Activated naive CD4-positive, alpha-beta T cell treated with anti-CD3 and anti-CD28 coated beads, Interleukin-2, amount 50 U/mL, for 16 hours (primary cell): ENCODE results near the gene LRP3.
"Not testable (repeated sequence)": the region's sequence is repeated elsewhere in the genome, so short reads cannot be mapped to it uniquely, and the experiment has no call there.

ENCODE experiments used
- DNase-seq: peaks from one replicate; pipeline ENCODE4 v3.0.0-alpha.2; 2020

Gene LRP3

GRCh38 chr19:33220115-33220514 lies 26.0 kb downstream of the LRP3 start:
- DNase-seq: no peak

- DNase-seq: no peak
Observed at GRCh38 chr19:33220735-33221134, 26.6 kb downstream of the LRP3 start.

GRCh38 chr19:33221638-33222037 lies 27.5 kb downstream of the LRP3 start:
- no peak for DNase-seq

- not testable (repeated sequence) for DNase-seq
Observed at GRCh38 chr19:33222255-33222654, 28.1 kb downstream of the LRP3 start.

DNA sequence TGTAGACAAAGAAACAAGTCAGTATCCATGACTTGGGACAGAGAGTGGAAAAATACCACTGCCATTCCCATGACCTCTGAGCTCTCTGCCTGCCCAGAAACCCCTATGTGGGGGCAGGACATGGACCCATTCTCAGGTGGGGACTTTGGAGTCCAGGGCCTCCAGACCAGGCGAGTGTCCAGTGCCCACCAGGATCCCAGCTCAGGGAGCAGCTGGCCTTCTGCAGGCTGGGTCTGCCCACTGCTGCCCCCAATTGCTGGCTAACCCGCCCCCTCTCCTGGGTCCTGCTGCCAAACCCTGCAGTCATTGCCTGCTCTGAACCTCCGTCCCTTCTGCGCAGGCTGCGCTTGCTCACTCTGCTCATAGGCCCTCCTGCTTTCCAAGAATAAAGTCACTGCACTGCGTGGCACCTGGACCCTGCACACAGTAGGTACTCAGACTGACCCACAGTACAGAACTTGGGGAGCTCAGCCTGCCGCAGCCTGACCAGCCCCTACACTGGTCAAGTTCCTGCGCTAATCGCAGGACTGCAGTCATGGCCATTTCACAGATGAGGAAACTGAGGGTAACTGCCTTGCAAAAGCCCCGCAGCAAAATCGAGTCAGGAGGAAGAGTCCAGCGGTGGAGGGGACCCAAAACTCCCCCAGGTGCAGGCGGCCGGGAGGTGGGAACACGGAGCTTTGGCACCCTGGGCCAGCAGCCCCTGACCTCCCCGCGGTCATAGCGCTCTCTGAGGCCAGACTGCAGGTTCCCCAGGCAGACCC lies 30.7 kb downstream of the LRP3 start:
- no peak for DNase-seq

GRCh38 chr19:33225458-33225926 lies 31.4 kb downstream of the LRP3 start, which contains the start of gene SLC7A10:
Gene SLC7A10 (minus strand): TSS chr19:33225850. CDS start chr19:33225703, 147 bp downstream.
- DNase-seq: no peak

DNA sequence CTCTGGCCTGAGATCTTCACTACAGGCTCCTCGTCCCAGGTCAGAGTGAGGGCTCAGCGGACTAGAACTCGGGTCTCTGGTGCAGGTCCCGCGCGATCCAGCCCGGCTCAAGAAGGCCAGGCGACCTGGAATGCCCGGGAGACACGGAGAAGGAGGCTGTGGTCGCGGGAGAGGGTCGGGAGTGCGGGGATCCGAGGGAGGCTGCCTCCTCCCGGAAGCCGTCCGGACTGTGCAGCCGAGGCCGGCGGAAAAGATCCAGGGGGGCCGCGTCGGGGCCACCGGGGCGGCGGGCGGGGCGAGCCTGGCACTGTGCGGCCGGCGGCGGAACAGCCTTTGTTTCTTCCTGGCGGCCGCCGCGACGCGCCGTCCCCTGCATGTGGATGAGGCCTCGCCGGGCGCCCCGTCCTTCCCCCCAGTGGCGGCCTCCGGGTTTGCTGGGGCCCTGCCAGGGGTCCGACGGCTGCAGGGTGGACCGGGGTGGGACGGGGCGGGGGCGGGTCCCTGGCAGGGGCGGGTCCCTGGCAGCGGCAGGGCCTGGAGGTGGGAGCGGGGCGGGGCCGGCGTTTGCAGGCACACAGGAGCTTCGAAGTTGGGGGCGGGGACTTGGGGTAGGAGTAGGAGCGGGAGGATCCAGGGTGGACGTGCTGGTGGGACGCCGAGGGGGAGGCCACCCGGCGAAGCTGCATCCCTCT lies 32.6 kb downstream of the LRP3 start:
- DNase-seq: no peak

GRCh38 chr19:33227242-33227650 lies 33.1 kb downstream of the LRP3 start:
- no peak for DNase-seq

- no peak for DNase-seq
Observed at GRCh38 chr19:33227870-33228599, 33.9 kb downstream of the LRP3 start.

DNA sequence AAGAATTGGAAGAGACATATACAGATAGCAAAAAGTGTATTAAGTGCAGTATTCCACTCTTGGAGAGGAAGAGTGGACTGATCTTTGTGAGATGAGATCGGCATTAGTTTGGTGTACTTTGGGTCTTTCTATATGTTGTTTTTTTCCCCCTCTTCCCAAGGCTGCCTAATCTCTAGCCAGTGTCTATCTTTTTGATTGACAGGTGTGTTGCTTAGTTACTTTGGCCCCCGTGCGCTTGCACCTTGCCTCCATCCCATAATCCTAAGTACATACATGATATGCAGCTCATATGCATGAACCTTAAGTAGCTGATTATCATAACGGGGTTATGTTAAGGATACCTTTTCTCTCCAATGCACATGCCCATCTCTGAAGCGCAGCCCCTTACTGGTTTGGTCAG lies 35.8 kb downstream of the LRP3 start:
- no peak for DNase-seq

DNA sequence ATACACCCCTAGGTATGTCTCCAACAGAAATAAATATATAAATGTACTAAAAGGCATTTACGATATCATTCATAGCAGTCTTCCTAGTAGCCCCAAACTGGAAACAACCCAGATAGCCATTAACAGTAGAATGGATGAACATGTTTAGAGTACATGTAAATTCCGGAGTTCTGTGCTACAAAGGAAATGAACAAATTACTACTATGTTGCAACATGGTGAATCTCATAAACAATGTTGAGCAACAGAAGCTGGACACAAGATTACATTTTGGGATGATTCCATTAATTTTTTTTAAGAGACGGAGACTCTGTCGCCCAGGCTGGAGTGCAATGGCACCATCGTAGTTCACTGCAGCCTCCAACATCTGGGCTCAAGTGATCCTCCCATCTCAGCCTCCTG lies 37.4 kb downstream of the LRP3 start:
- no peak for DNase-seq

DNA sequence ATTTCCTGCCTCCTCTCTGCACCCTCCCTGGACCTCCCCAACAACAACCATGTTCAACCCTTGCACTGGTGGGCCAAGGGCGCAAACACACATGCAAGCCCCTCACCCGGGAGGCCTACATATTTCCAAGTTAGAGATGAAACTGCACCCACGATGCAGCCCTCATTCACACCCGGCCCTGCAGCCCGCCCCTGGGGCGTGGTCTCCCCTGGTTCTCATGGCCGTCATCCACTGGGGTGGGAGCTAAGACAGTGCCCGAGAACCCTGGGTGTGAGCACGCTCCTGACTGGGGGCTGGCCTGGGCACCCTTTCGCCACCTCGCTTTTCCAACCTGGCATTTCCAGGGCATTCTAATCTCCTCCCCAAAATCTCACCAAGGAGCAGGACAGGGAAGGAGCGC lies 38.5 kb downstream of the LRP3 start:
- no peak for DNase-seq

DNA sequence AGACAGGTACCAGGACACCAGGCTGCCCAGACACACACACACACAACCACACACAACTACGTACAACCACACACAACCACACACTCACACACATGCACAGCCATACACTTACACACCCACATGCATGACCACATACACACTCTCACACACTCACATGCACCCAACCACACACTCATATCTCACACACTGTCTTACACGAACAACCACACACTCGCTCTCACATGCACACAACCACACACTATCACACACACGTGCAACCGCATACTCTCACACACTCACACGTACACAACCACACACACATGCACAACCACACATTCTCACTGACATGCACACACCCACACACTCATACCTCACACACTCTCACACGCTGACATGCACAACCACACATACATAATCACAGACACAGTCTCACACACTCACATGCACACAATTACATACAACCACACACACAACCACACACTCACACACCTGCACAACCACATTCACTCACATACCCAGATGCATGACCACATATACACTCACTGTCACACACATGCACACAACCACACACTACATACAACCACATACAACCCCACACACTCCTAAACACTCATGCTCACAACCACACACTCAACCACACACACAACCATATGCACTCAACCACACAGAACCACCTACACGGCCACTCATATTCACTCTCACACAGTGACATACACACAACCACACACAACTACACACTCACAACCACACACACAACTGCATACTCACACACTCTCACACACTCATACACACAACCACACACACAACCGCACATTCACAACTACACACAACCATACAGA lies 39.1 kb downstream of the LRP3 start:
- DNase-seq: no peak

- no peak for DNase-seq
Observed at GRCh38 chr19:33234092-33234491, 40.0 kb downstream of the LRP3 start.

GRCh38 chr19:33234736-33235135 lies 40.6 kb downstream of the LRP3 start:
- no peak for DNase-seq

- DNase-seq: peak; percentile 76
Observed at GRCh38 chr19:33235269-33235995, 41.3 kb downstream of the LRP3 start.

GRCh38 chr19:33235996-33236350 lies 41.8 kb downstream of the LRP3 start:
- no peak for DNase-seq

DNA sequence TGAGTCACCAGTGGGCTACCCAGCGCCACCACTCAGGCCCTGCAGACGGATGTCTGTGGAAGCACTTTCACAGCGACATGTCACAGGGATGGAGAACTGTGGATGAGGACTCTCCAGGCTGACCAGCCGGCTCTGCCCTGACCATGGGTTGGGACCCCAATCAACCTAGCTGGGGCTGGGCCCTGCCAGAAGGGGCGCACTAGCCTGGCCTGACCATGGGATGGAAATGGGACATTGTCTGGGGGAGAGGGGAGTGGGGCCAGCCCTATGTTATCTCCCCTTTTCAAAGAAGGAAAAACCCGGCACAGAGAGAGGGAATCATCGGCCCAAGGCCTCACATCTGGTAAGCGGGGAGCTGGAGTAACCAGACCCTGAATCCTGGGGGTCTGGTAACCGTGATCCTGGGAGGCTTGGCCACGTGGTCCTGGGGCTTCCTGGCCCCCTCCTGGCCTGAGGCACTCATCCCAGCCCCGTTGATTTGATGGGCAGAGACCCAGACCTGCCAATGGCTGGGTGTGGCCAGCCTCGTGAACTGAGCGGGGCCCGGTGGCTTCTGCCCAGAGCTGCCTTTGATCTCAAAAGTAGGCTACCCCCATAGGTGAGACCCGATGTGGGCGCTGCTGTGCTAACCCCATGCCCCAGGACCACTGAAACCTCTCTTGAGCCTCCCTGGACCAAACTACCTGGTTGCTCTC lies 42.7 kb downstream of the LRP3 start:
- DNase-seq: no peak

GRCh38 chr19:33238481-33239149 lies 44.5 kb downstream of the LRP3 start:
- no peak for DNase-seq

GRCh38 chr19:33239223-33239975 lies 45.3 kb downstream of the LRP3 start:
- no peak for DNase-seq
